ENCODE data around the gene ADCK2. TPM values are rescaled to one million over a fixed set of nuclear protein-coding genes. Genes with fewer than 3 reads are reported as not detected.
"Not testable (repeated sequence)": the region's sequence is repeated elsewhere in the genome, so short reads cannot be mapped to it uniquely, and the experiment has no call there.

The ADCK2 gene
- 10 to 100 TPM; 12.6 to 20.7 (median 15.8) TPM for total RNA-seq
- 21.9 TPM for total RNA-seq (2013)

DNA sequence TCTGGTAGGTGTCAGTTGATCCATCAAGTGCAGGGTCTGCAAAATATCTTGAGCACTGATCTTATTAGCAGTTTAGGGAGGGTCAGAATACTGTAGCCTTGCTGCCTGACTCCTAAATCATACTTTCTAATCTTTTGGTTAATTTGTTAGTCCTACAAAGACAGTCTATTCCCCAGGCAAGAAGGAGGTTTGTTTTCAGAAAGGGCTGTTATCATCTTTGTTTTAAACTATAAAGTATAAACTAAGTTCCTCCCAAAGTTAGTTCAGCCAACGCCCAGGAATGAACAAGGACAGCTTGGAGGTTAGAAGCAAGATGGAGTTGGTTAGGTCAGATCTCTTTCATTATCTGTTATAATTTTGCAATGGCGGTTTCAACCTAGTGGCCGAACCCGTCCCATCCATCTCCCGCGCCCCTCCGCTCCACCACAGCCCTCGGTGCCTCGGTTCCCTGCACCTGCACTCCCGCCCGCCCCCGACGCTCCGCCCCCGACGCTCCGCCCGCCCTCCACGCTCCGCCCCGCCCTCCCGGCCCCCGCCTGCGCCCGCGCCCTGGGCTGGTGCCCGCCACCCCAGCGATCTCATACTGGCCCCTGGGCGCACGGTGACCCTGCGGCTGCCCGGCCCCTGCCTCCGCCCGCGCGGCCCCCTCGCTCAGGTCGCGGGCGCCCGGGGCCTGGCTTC lies at the start of gene ADCK2:
Gene ADCK2, plus strand, starts transcription at position 564 of the 681 bp plus-strand sequence. CDS start 386 bp downstream, outside the sequence.
- H3K4me3 ChIP-seq (ENCODE audit: low read length) = peak within 1 kb of the TSS; percentile 63

DNA sequence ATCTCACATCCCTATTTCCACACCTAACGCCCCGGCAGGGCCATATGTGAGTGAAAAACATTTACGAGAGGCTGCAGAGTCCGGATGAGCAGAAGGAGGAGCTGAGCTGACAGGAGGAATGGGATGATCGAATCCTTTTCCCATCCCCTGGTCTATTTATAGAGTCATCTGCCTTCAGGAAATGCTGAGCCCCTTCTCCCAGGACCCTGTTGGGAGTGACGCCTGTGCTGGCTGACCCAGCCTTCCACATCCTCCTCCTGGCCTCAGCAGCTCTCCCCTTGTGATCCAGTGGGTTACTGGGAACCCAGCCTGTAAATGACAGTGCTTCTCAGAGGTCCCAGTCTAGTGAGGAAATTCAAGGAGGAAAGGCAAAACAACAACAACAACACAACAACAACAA lies 48.8 kb upstream of the ADCK2 start:
- WGBS (ENCODE audit: insufficient coverage) = 71% methylated on average over 4 of the region's 6 CpGs
- no peaks in the 10 kb centered on the region for H3K36me3 ChIP-seq (ENCODE audit: control insufficient read depth, insufficient read depth, low read length)
- DNase-seq = no peak
- TF ChIP-seq, protein P1, sequence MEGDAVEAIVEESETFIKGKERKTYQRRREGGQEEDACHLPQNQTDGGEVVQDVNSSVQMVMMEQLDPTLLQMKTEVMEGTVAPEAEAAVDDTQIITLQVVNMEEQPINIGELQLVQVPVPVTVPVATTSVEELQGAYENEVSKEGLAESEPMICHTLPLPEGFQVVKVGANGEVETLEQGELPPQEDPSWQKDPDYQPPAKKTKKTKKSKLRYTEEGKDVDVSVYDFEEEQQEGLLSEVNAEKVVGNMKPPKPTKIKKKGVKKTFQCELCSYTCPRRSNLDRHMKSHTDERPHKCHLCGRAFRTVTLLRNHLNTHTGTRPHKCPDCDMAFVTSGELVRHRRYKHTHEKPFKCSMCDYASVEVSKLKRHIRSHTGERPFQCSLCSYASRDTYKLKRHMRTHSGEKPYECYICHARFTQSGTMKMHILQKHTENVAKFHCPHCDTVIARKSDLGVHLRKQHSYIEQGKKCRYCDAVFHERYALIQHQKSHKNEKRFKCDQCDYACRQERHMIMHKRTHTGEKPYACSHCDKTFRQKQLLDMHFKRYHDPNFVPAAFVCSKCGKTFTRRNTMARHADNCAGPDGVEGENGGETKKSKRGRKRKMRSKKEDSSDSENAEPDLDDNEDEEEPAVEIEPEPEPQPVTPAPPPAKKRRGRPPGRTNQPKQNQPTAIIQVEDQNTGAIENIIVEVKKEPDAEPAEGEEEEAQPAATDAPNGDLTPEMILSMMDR (IDR thresholded peaks at IDR 0.05) = no peak
- H3K27ac Mint-ChIP-seq = no peak overlapping the region
- intact Hi-C loops (cut with micrococcal nuclease) = no loop called here
- H3K27ac ChIP-seq (ENCODE audit: low read length) = no peak overlapping the region
- peaks cover 3 to 6% of the 10 kb centered on the region in 2 donors for H3K27me3 Mint-ChIP-seq (ENCODE audit: low read depth in 2 of 2)
- H3K9me3 ChIP-seq (ENCODE audit: control insufficient read depth, insufficient read depth, low read length) = no peaks in the 10 kb centered on the region
- no peaks in the 10 kb centered on the region for H3K9me3 Mint-ChIP-seq
- no peaks in the 10 kb centered on the region for H3K4me1 Mint-ChIP-seq
- ATAC-seq = no peak
- no peaks in the 10 kb centered on the region for H3K36me3 Mint-ChIP-seq
- H3K4me3 Mint-ChIP-seq = no peak overlapping the region
- H3K4me1 ChIP-seq (ENCODE audit: control insufficient read depth, insufficient read depth, low read length) = no peaks in the 10 kb centered on the region
- no peak overlapping the region for H3K4me3 ChIP-seq (ENCODE audit: low read length)
- H3K27me3 ChIP-seq (ENCODE audit: control insufficient read depth, insufficient read depth, low read length) = no peaks in the 10 kb centered on the region

More for the DNA sequence above, at the start of gene ADCK2:
- peak within 1 kb of the TSS; percentile 88 for H3K4me3 Mint-ChIP-seq
- intact Hi-C loops (cut with micrococcal nuclease) = no loop called here
- peaks cover 26 to 30% of the 10 kb centered on the region in 2 donors for H3K4me1 Mint-ChIP-seq
- H3K4me1 ChIP-seq (ENCODE audit: control insufficient read depth, insufficient read depth, low read length) = peaks cover 31% of the 10 kb centered on the region
- no peaks in the 10 kb centered on the region for H3K27me3 ChIP-seq (ENCODE audit: control insufficient read depth, insufficient read depth, low read length)
- 0% methylated on average over 40 of the region's 41 CpGs for WGBS (ENCODE audit: insufficient coverage)
- H3K36me3 Mint-ChIP-seq = no peaks in the 10 kb centered on the region
- TF ChIP-seq, protein P1 (IDR thresholded peaks at IDR 0.05) = no peak
- no peaks in the 10 kb centered on the region for H3K27me3 Mint-ChIP-seq (ENCODE audit: low read depth in 2 of 2)
- peak within 1 kb of the TSS; percentile 82 for H3K27ac ChIP-seq (ENCODE audit: low read length)
- H3K9me3 Mint-ChIP-seq = no peaks in the 10 kb centered on the region
- ATAC-seq = peak; percentile 78 to 86 (median 81)
- H3K9me3 ChIP-seq (ENCODE audit: control insufficient read depth, insufficient read depth, low read length) = no peaks in the 10 kb centered on the region
- peak within 1 kb of the TSS; percentile 54 to 87 for H3K27ac Mint-ChIP-seq
- H3K36me3 ChIP-seq (ENCODE audit: control insufficient read depth, insufficient read depth, low read length) = no peaks in the 10 kb centered on the region
- DNase-seq = peak in 1 of 2 donors; percentile 77

- DNase-seq (no peak), ATAC-seq (no peak)
- 91% methylated on average over 11 of the region's 11 CpGs for WGBS (ENCODE audit: insufficient coverage)
- Mint-ChIP-seq H3K9me3 (no peaks in the 10 kb centered on the region), H3K4me1 (no peaks in the 10 kb centered on the region), H3K36me3 (no peaks in the 10 kb centered on the region), H3K27me3 (ENCODE audit: low read depth in 2 of 2) (peaks cover 6 to 9% of the 10 kb centered on the region in 2 donors), H3K27ac (no peak overlapping the region), H3K4me3 (no peak overlapping the region)
- Histone ChIP-seq H3K27me3 (ENCODE audit: control insufficient read depth, insufficient read depth, low read length) (no peaks in the 10 kb centered on the region), H3K4me3 (ENCODE audit: low read length) (no peak overlapping the region), H3K9me3 (ENCODE audit: control insufficient read depth, insufficient read depth, low read length) (no peaks in the 10 kb centered on the region), H3K36me3 (ENCODE audit: control insufficient read depth, insufficient read depth, low read length) (no peaks in the 10 kb centered on the region), H3K4me1 (ENCODE audit: control insufficient read depth, insufficient read depth, low read length) (no peaks in the 10 kb centered on the region), H3K27ac (ENCODE audit: low read length) (no peak overlapping the region)
- intact Hi-C loops (cut with micrococcal nuclease) = no loop called here
- TF ChIP-seq, protein P1 (IDR thresholded peaks at IDR 0.05) = no peak
Observed at GRCh38 chr7:140624392-140625191, 48.2 kb upstream of the ADCK2 start.

DNA sequence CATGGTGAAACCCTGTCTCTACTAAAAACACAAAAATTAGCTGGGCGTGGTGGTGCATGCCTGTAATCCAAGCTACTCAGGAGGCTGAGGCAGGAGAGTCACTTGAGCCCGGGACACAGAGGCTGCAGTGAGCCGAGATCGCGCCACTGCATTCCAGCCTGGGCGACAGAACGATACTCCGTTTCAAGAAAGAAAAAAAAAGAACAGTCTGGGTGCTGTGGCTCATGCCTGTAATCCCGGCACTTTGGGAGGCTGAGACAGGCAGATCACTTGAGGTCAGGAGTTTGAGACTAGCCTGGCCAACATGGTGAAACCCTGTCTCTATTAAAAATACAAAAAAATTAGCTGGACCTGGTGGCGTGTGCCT lies 47.6 kb upstream of the ADCK2 start:
- H3K36me3 ChIP-seq (ENCODE audit: control insufficient read depth, insufficient read depth, low read length); H3K4me1 Mint-ChIP-seq; H3K27ac ChIP-seq (ENCODE audit: low read length); intact Hi-C loops (cut with micrococcal nuclease); H3K27ac Mint-ChIP-seq; H3K4me3 ChIP-seq (ENCODE audit: low read length); H3K4me3 Mint-ChIP-seq; H3K9me3 ChIP-seq (ENCODE audit: control insufficient read depth, insufficient read depth, low read length); ATAC-seq; H3K4me1 ChIP-seq (ENCODE audit: control insufficient read depth, insufficient read depth, low read length); H3K27me3 ChIP-seq (ENCODE audit: control insufficient read depth, insufficient read depth, low read length); H3K36me3 Mint-ChIP-seq; H3K9me3 Mint-ChIP-seq; H3K27me3 Mint-ChIP-seq (ENCODE audit: low read depth in 2 of 2); DNase-seq: not testable (repeated sequence)
- WGBS (ENCODE audit: insufficient coverage) = 94% methylated on average over 10 of the region's 10 CpGs
